ENCODE measurements around the gene BAZ1B.
"Not testable (repeated sequence)": the region's sequence is repeated elsewhere in the genome, so short reads cannot be mapped to it uniquely, and the experiment has no call there.

Gene BAZ1B

GRCh38 chr7:73541722-73542121 lies 19.6 kb upstream of the BAZ1B start:
- DNase-seq (ENCODE audit: low read depth) = no peak

GRCh38 chr7:73539709-73540108 lies 17.6 kb upstream of the BAZ1B start:
- DNase-seq (ENCODE audit: low read depth) = no peak

GRCh38 chr7:73538510-73538909 lies 16.4 kb upstream of the BAZ1B start:
- not testable (repeated sequence) for DNase-seq (ENCODE audit: low read depth)

- no peak for DNase-seq (ENCODE audit: low read depth)
Measured at GRCh38 chr7:73537051-73537450, 15.0 kb upstream of the BAZ1B start.

- no peak for DNase-seq (ENCODE audit: low read depth)
Measured at GRCh38 chr7:73536479-73536878, 14.4 kb upstream of the BAZ1B start.

GRCh38 chr7:73535918-73536317 lies 13.8 kb upstream of the BAZ1B start:
- DNase-seq (ENCODE audit: low read depth) = not testable (repeated sequence)

- no peak for DNase-seq (ENCODE audit: low read depth)
Measured at GRCh38 chr7:73533742-73534141, 11.6 kb upstream of the BAZ1B start.

- no peak for DNase-seq (ENCODE audit: low read depth)
Measured at GRCh38 chr7:73532224-73532623, 10.1 kb upstream of the BAZ1B start.

GRCh38 chr7:73530800-73531199 lies 8.7 kb upstream of the BAZ1B start:
- DNase-seq (ENCODE audit: low read depth) = no peak

GRCh38 chr7:73526896-73527821 lies 5.1 kb upstream of the BAZ1B start:
- DNase-seq (ENCODE audit: low read depth) = no peak

GRCh38 chr7:73526158-73526494 lies 4.0 kb upstream of the BAZ1B start:
- not testable (repeated sequence) for DNase-seq (ENCODE audit: low read depth)

- DNase-seq (ENCODE audit: low read depth) = no peak
Measured at GRCh38 chr7:73521636-73522104, 423 bp downstream of the BAZ1B start.

- DNase-seq (ENCODE audit: low read depth) = no peak
Measured at GRCh38 chr7:73520673-73521635, 1.1 kb downstream of the BAZ1B start.

GRCh38 chr7:73519867-73520672 lies 2.0 kb downstream of the BAZ1B start:
- DNase-seq (ENCODE audit: low read depth) = no peak

- no peak for DNase-seq (ENCODE audit: low read depth)
Measured at GRCh38 chr7:73518470-73518869, 3.6 kb downstream of the BAZ1B start.

- no peak for DNase-seq (ENCODE audit: low read depth)
Measured at GRCh38 chr7:73517241-73517995, 4.7 kb downstream of the BAZ1B start.

GRCh38 chr7:73515178-73515577 lies 6.9 kb downstream of the BAZ1B start:
- DNase-seq (ENCODE audit: low read depth) = no peak

- no peak for DNase-seq (ENCODE audit: low read depth)
Measured at GRCh38 chr7:73512018-73512780, 9.9 kb downstream of the BAZ1B start.

- DNase-seq (ENCODE audit: low read depth) = no peak
Measured at GRCh38 chr7:73509463-73509862, 12.6 kb downstream of the BAZ1B start.

- no peak for DNase-seq (ENCODE audit: low read depth)
Measured at GRCh38 chr7:73507556-73507955, 14.5 kb downstream of the BAZ1B start.

Measured in activated T-cell treated with anti-CD3 and anti-CD28 coated beads for 1 hour (primary cell).